ENCODE data around the gene COPZ2. TPM values are rescaled to one million over a fixed set of nuclear protein-coding genes. Genes with fewer than 3 reads are reported as not detected.
"Not testable (repeated sequence)": the region's sequence is repeated elsewhere in the genome, so short reads cannot be mapped to it uniquely, and the experiment has no call there.

Gene COPZ2
- total RNA-seq, 1 experiment from 2014 or later: 4.2 TPM

GRCh38 chr17:48031966-48032365 lies 5.6 kb downstream of the COPZ2 start:
- no peak for DNase-seq (ENCODE audit: low spot score)

- no peak for DNase-seq (ENCODE audit: low spot score)
Observed at GRCh38 chr17:48030531-48030930, 7.1 kb downstream of the COPZ2 start.

- DNase-seq (ENCODE audit: low spot score): no peak
Observed at GRCh38 chr17:48028736-48029135, 8.9 kb downstream of the COPZ2 start.

GRCh38 chr17:48027322-48027981 lies 10.1 kb downstream of the COPZ2 start:
- no peak for DNase-seq (ENCODE audit: low spot score)

GRCh38 chr17:48026502-48027321 lies 10.9 kb downstream of the COPZ2 start:
- peak; percentile 89 for DNase-seq (ENCODE audit: low spot score)

GRCh38 chr17:48025904-48026501 lies 11.6 kb downstream of the COPZ2 start:
- DNase-seq (ENCODE audit: low spot score): no peak

GRCh38 chr17:48025040-48025903 lies 12.3 kb downstream of the COPZ2 start:
- DNase-seq (ENCODE audit: low spot score): peak; percentile 98

- peak; percentile 89 for DNase-seq (ENCODE audit: low spot score)
Observed at GRCh38 chr17:48024149-48025039, 13.2 kb downstream of the COPZ2 start.

GRCh38 chr17:48023400-48024148 lies 14.0 kb downstream of the COPZ2 start:
- DNase-seq (ENCODE audit: low spot score): peak; percentile 88

GRCh38 chr17:48022901-48023300 lies 14.7 kb downstream of the COPZ2 start:
- no peak for DNase-seq (ENCODE audit: low spot score)

GRCh38 chr17:48021934-48022333 lies 15.7 kb downstream of the COPZ2 start:
- DNase-seq (ENCODE audit: low spot score): no peak

- not testable (repeated sequence) for DNase-seq (ENCODE audit: low spot score)
Observed at GRCh38 chr17:48017817-48018158, 19.8 kb downstream of the COPZ2 start.

GRCh38 chr17:48016112-48016511 lies 21.5 kb downstream of the COPZ2 start:
- no peak for DNase-seq (ENCODE audit: low spot score)

- DNase-seq (ENCODE audit: low spot score): no peak
Observed at GRCh38 chr17:48014595-48015111, 22.9 kb downstream of the COPZ2 start.

- no peak for DNase-seq (ENCODE audit: low spot score)
Observed at GRCh38 chr17:48013876-48014594, 23.6 kb downstream of the COPZ2 start.

- DNase-seq (ENCODE audit: low spot score): no peak
Observed at GRCh38 chr17:48012654-48013053, 24.9 kb downstream of the COPZ2 start.

- peak; percentile 25 for DNase-seq (ENCODE audit: low spot score)
Observed at GRCh38 chr17:48012151-48012520, 25.5 kb downstream of the COPZ2 start.

GRCh38 chr17:48011405-48012150 lies 26.0 kb downstream of the COPZ2 start:
- peak; percentile 50 for DNase-seq (ENCODE audit: low spot score)
